GM13977 (cell line): Measurements from ENCODE around the gene IRS1.
"Not testable (repeated sequence)": the region's sequence is repeated elsewhere in the genome, so short reads cannot be mapped to it uniquely, and the experiment has no call there.

Experiments
- DNase-seq: peaks from one replicate; pipeline ENCODE4 v3.0.0; 2012; ENCODE audit warnings: low spot score
- in situ Hi-C: fragments of 300-500 bp; cut with MboI; formaldehyde crosslinking; loops from one replicate; pipeline ENCODE4 v1.12.0; 2022; ENCODE audit warnings: low sequenced_read_pairs, low pct_unique_long_range_greater_than_20kb, mixed read lengths, inconsistent platforms; ENCODE audit not compliant: unreplicated experiment
- TF ChIP-seq, protein P1 (sequence below): IDR thresholded peaks from 2 replicates; pipeline ENCODE4 v1.5.1; 2012; ENCODE audit warnings: mild to moderate bottlenecking, control low read depth; ENCODE audit not compliant: insufficient read depth; ENCODE audit errors: extremely low read depth, missing control alignments

Gene IRS1, protein sequence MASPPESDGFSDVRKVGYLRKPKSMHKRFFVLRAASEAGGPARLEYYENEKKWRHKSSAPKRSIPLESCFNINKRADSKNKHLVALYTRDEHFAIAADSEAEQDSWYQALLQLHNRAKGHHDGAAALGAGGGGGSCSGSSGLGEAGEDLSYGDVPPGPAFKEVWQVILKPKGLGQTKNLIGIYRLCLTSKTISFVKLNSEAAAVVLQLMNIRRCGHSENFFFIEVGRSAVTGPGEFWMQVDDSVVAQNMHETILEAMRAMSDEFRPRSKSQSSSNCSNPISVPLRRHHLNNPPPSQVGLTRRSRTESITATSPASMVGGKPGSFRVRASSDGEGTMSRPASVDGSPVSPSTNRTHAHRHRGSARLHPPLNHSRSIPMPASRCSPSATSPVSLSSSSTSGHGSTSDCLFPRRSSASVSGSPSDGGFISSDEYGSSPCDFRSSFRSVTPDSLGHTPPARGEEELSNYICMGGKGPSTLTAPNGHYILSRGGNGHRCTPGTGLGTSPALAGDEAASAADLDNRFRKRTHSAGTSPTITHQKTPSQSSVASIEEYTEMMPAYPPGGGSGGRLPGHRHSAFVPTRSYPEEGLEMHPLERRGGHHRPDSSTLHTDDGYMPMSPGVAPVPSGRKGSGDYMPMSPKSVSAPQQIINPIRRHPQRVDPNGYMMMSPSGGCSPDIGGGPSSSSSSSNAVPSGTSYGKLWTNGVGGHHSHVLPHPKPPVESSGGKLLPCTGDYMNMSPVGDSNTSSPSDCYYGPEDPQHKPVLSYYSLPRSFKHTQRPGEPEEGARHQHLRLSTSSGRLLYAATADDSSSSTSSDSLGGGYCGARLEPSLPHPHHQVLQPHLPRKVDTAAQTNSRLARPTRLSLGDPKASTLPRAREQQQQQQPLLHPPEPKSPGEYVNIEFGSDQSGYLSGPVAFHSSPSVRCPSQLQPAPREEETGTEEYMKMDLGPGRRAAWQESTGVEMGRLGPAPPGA (N-terminal part only)

DNA sequence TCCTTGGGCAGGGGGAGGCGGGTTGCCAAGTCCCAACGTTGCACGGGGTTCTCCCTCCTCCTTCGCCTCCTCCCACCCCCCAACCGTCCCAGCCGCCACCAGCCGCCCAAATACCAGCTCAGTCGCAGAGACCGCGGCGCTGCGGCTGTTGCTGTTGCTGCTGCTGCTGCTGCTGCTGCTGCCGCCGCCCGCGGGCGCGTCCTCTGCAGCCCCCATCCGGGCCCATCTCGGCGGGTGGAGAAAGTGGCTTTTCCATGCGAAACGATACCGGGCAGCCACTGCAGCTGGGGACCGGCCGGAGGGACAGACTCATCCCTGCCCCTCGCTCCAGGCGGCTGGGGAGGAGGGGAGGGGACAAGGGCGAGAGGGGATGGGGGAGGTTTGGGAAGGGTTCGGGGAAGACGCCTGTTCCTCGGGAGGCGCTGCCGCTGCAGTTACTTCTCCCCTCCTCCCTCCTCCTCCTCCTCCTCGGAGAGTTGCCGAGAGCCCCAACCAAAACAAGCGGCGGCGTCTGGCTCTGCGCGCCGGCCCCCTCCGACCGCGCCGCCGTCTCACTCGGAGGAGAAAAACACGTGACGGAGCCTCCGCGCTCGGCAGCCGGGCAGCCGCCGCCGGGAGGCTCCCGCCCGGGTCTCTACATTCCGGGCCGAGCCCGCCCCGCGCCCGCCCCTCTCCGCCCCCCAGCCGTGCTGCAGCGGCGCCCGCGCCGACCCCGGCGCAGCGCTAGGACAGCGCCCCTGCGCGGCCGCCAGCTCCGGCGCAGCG is at the start of gene IRS1:
TSS of gene IRS1 (minus strand) at position 610 of the 765 bp plus-strand sequence. CDS start 1,082 bp downstream, outside the sequence.
- peak; percentile 84 for DNase-seq
- in situ Hi-C loops, result no loop called here
- TF ChIP-seq, protein P1, sequence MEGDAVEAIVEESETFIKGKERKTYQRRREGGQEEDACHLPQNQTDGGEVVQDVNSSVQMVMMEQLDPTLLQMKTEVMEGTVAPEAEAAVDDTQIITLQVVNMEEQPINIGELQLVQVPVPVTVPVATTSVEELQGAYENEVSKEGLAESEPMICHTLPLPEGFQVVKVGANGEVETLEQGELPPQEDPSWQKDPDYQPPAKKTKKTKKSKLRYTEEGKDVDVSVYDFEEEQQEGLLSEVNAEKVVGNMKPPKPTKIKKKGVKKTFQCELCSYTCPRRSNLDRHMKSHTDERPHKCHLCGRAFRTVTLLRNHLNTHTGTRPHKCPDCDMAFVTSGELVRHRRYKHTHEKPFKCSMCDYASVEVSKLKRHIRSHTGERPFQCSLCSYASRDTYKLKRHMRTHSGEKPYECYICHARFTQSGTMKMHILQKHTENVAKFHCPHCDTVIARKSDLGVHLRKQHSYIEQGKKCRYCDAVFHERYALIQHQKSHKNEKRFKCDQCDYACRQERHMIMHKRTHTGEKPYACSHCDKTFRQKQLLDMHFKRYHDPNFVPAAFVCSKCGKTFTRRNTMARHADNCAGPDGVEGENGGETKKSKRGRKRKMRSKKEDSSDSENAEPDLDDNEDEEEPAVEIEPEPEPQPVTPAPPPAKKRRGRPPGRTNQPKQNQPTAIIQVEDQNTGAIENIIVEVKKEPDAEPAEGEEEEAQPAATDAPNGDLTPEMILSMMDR, result peak; percentile 77

DNA sequence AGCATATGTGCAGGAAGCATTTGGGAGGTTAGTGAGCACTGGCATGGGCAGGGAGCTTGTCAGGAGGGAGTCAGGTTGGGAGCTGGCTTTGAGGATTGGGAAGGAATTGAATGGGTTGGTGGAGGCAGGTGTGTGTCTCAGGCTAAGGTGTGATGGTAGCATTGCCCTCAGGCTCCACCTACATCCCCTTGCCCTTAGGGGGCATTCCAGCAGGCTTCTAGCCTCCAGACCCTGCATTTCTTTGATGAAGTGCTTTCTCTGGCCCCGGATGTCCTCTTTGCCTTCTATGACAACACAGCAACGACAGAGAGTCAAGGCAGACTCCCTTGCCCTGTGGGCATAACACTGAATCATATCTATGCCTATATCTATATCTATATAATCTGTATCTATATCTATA is 49.7 kb upstream of the IRS1 start:
- TF ChIP-seq, protein P1, result no peak
- in situ Hi-C loops, result no loop called here
- DNase-seq, result no peak

DNA sequence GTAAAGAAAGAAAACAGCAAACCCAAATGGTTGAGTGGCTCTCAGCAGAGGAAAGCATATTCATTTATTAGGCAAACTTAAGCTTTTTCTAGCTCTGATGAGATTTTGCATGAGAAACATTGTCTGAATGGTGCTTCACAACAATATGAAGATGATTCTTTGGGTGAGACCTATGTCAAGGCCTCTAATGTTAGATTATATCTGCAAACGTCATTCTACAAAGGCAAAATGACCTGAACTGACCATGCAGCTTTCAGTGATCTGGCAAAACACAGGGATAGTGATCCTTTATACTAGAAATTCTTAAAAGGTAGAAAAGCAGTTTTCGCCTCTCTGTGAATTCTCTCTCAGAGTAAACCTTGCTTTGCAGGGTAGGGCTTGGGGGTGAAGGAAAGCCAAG is 47.9 kb upstream of the IRS1 start:
- in situ Hi-C loops, result no loop called here
- DNase-seq, result no peak
- TF ChIP-seq, protein P1, result no peak

DNA sequence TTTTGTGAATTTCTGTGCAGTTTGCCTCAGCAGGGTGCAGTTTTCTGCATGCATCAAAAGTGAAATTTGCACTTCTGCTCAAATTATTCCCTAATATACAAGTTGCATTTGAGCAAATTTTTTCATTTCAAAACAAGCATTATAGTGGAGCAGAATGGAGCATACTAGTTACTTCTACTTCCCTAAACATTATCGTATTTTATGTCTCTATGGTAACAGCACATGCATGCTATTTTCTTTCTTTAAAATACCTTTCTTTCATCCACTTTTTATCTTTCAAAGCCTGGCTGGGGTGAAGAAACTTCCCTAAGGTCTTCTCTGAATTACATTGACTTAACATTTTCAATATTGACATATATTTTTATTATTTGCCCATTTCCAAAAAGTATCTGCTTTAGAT is 47.5 kb upstream of the IRS1 start:
- TF ChIP-seq, protein P1, result no peak
- in situ Hi-C loops, result no loop called here
- DNase-seq, result no peak

DNA sequence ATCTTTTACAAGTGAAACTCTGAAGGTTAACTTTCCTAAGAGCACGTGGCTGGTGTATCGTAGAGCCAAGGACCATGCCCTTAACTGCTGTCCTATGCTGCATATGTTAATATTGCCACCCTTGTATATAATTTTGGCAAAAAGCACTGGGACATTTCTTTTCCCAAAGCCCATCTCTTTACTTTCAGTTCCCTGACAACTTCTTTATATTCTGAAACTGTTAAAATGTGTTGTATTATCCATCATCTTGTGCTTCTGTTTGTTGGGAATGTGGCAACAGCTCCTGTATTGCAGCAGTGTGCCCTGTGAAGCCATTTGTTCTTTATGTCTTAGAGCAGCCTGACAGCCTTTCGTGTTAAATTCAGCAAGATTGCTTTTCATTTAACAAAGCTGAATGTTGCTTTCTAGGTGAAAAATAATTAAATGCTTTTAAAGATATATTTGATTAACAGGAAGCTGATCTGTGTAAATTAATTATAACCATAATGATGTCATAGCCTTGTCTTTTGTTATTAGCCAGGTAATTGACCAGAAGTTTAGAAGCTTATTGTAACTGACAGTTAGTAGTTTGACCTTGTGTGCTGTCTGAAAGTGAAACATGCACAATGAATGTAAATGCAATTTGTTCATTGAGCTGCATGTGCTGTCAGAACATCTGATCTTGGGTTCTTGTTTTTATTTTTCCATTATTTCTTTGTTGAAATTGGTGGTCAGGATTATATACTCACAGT is 45.9 kb upstream of the IRS1 start:
- no peak for DNase-seq
- in situ Hi-C loops, result no loop called here
- TF ChIP-seq, protein P1, result no peak

DNA sequence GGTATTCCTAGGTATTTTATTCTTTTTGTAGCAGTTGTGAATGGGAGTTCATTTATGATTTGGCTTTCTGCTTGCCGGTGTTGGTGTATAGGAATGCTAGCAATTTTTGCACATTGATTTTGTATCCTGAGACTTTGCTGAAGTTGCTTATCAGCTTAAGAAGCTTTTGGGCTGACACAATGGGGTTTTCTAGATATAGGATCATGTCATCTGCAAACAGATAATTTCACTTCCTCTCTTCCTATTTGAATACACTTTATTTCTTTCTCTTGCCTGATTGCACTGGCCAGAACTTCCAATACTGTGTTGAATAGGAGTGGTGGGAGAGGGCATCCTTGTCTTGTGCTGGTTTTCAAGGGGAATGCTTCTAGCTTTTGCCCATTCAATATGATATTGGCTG is 43.4 kb upstream of the IRS1 start:
- DNase-seq, in situ Hi-C loops: not testable (repeated sequence)
